Left ventricle myocardium inferior (tissue), 1 donor: Measurements from ENCODE around the gene SLC35B3. TPM values are rescaled to one million over a fixed set of nuclear protein-coding genes. Genes with fewer than 3 reads are reported as not detected.

Experiments used
- DNase-seq: peaks from one replicate; pipeline ENCODE4 v3.0.0-alpha.2; 2020
- H3K27ac ChIP-seq: fragments of 200-600 bp; replicated peaks from 2 replicates; pipeline ENCODE4 v1.8.0; 2021
- H3K27me3 ChIP-seq: fragments of 200-600 bp; 2 replicates; pipeline ENCODE4 v1.8.0; 2021; ENCODE audit warnings: low read depth
- H3K36me3 ChIP-seq: fragments of 200-600 bp; 2 replicates; pipeline ENCODE4 v1.8.0; 2021
- H3K4me1 ChIP-seq: fragments of 200-600 bp; 2 replicates; pipeline ENCODE4 v1.8.0; 2021
- H3K4me3 ChIP-seq: fragments of 200-600 bp; 2 replicates; pipeline ENCODE4 v1.8.0; 2021; ENCODE audit warnings: mild to moderate bottlenecking, moderate library complexity
- H3K9me3 ChIP-seq: fragments of 200-600 bp; replicated peaks from 2 replicates; pipeline ENCODE4 v1.8.0; 2021
- intact Hi-C: fragments of 100-400 bp; cut with micrococcal nuclease; formaldehyde crosslinking; loops from one replicate; pipeline ENCODE4 v1.11.0; 2022
- total RNA-seq: library from RNA; stranded (reverse); fragmentation: NEBNext Ultra II Directional; extraction: Animal tissue kit (Norgen Biotek cat#: 25700); gene quantifications from one replicate; pipeline ENCODE4 v1.2.1, GENCODE V29; 2021
- TF ChIP-seq, protein P1 (sequence below): fragments of 200-600 bp; IDR thresholded peaks from 2 replicates; pipeline ENCODE4 v1.8.0; 2021; ENCODE audit warnings: antibody characterized with exemption, mild to moderate bottlenecking, borderline replicate concordance
- donor health status: DM: no; HTN: yes; CAD: no; lungs with severe emphysema.

Gene SLC35B3
- total RNA-seq, 1 donor from 2014 or later: 6.8 TPM

- TF ChIP-seq, protein P1, sequence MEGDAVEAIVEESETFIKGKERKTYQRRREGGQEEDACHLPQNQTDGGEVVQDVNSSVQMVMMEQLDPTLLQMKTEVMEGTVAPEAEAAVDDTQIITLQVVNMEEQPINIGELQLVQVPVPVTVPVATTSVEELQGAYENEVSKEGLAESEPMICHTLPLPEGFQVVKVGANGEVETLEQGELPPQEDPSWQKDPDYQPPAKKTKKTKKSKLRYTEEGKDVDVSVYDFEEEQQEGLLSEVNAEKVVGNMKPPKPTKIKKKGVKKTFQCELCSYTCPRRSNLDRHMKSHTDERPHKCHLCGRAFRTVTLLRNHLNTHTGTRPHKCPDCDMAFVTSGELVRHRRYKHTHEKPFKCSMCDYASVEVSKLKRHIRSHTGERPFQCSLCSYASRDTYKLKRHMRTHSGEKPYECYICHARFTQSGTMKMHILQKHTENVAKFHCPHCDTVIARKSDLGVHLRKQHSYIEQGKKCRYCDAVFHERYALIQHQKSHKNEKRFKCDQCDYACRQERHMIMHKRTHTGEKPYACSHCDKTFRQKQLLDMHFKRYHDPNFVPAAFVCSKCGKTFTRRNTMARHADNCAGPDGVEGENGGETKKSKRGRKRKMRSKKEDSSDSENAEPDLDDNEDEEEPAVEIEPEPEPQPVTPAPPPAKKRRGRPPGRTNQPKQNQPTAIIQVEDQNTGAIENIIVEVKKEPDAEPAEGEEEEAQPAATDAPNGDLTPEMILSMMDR: no peak
- Histone ChIP-seq H3K4me3 (no peak overlapping the region), H3K27me3 (no peaks in the 10 kb centered on the region), H3K9me3 (no peaks in the 10 kb centered on the region), H3K27ac (no peak overlapping the region), H3K4me1 (peaks cover 3% of the 10 kb centered on the region), H3K36me3 (no peaks in the 10 kb centered on the region)
- no peak for DNase-seq
- intact Hi-C loops: no loop called here
These were observed 6.1 kb upstream of the SLC35B3 start for GRCh38 chr6:8441452-8441851.

GRCh38 chr6:8439601-8440268 is 4.4 kb upstream of the SLC35B3 start:
- no peak overlapping the region for H3K4me3 ChIP-seq
- no peak overlapping the region for H3K27ac ChIP-seq
- no peak for DNase-seq
- peaks cover 19% of the 10 kb centered on the region for H3K4me1 ChIP-seq
- no peaks in the 10 kb centered on the region for H3K36me3 ChIP-seq
- no peaks in the 10 kb centered on the region for H3K9me3 ChIP-seq
- intact Hi-C loops: no loop called here
- H3K27me3 ChIP-seq: no peaks in the 10 kb centered on the region
- TF ChIP-seq, protein P1: no peak

- intact Hi-C loops: no loop called here
- no peak for DNase-seq
- H3K27me3 ChIP-seq: no peaks in the 10 kb centered on the region
- H3K4me1 ChIP-seq: peaks cover 39% of the 10 kb centered on the region
- no peak overlapping the region for H3K27ac ChIP-seq
- H3K9me3 ChIP-seq: no peaks in the 10 kb centered on the region
- TF ChIP-seq, protein P1: no peak
- H3K4me3 ChIP-seq: no peak overlapping the region
- no peaks in the 10 kb centered on the region for H3K36me3 ChIP-seq
These were observed 2.5 kb upstream of the SLC35B3 start for GRCh38 chr6:8437813-8438212.

GRCh38 chr6:8436966-8437365 is 1.6 kb upstream of the SLC35B3 start:
- peaks cover 45% of the 10 kb centered on the region for H3K4me1 ChIP-seq
- H3K27ac ChIP-seq: no peak overlapping the region
- no peaks in the 10 kb centered on the region for H3K9me3 ChIP-seq
- no peaks in the 10 kb centered on the region for H3K27me3 ChIP-seq
- DNase-seq: no peak
- H3K36me3 ChIP-seq: no peaks in the 10 kb centered on the region
- intact Hi-C loops: no loop called here
- H3K4me3 ChIP-seq: no peak overlapping the region
- TF ChIP-seq, protein P1: no peak

GRCh38 chr6:8435845-8436168 is 462 bp upstream of the SLC35B3 start:
- intact Hi-C loops: no loop called here
- TF ChIP-seq, protein P1: no peak
- peak overlapping the region; percentile 87 for H3K4me3 ChIP-seq
- no peak for DNase-seq
- H3K4me1 ChIP-seq: peaks cover 45% of the 10 kb centered on the region
- no peaks in the 10 kb centered on the region for H3K9me3 ChIP-seq
- H3K36me3 ChIP-seq: no peaks in the 10 kb centered on the region
- H3K27ac ChIP-seq: peak overlapping the region; percentile 90
- H3K27me3 ChIP-seq: no peaks in the 10 kb centered on the region
